22Rv1 (cell line): ENCODE measurements around the gene C6orf132.
A peak's percentile ranks its signal among the peaks of the same experiment; 100 is the strongest.

Source experiments
- H3K27ac ChIP-seq: fragments of 450-650 bp; 2 replicates; pipeline ENCODE4 v1.5.1; 2017
- CTCF ChIP-seq: fragments of 450-650 bp; IDR thresholded peaks from 2 replicates; pipeline ENCODE4 v1.5.1; 2017; ENCODE audit warnings: mild to moderate bottlenecking
- ZFX ChIP-seq: fragments of 450-650 bp; IDR thresholded peaks from 2 replicates; pipeline ENCODE4 v1.6.1; 2017; ENCODE audit warnings: antibody characterized with exemption, borderline replicate concordance

Gene C6orf132

GRCh38 chr6:42110683-42111082, 31.7 kb downstream of the C6orf132 start:
- TF ChIP-seq CTCF (no peak), ZFX (no peak)
- H3K27ac ChIP-seq = no peak overlapping the region

DNA sequence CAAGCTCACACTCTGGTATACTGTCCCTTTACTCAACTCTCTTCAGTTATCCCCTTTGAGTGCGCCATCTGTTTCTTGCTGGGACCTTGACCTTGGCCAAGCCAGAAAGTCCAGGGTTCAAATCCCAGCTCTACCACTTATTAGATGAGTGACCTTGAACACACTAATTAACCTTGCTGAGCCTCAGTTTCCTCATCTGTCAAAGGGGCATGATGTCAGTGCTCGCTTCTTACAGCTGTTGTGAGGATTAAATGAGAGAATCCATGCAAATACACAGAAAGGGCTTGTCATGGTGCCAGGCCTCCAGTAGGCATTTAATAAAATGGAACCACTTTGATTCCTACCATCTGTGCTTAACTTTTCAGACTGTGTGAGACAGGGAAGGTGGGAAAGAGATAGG, 34.3 kb downstream of the C6orf132 start:
- TF ChIP-seq ZFX (no peak), CTCF (no peak)
- no peak overlapping the region for H3K27ac ChIP-seq

DNA sequence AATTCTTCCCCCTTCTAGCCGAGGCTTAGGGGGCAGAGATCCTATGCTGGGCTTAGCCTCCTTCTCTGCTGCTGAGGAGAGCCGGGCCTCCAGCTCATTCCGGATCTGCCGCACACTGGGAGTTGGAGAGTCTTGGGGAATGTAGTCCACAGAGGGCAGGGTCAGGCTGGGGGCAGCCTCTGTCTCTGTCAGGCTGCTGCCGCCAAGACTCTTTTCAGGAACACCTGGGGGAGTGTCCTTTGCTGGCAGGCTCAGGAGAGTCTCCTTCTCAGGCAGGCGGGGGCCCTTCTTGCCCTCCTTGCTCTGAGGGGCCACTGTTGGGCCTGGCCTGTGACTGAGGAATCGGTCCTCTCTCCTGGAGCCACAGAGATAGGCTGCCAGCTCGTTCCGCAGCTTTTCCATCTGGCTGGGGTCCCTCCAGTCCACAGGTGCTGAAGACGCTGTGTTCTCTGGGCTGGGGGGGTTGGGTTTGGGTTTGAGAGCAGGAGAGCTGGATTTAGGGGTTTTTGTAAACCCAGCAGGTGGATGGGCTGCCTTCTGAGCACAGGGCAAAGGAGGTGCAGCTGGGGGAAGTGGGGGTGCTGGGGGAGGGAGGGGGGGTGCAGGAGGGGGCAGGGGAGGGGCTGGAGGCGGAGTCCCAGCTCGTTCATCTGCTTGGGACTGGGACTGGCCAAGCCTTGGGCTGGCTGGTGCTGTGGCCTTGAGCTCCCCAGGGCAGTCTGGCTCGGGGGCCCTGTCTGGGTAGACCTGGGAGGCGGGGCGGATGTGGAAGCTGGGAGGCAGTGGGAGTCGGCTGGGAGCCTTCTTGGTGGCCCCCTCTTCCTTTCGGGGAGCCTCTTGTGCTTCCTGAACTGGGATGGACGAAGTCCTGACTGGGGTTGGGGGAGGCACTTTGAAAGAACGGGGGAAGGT, 36.1 kb downstream of the C6orf132 start:
- H3K27ac ChIP-seq = no peak overlapping the region
- TF ChIP-seq CTCF (no peak), ZFX (no peak)

DNA sequence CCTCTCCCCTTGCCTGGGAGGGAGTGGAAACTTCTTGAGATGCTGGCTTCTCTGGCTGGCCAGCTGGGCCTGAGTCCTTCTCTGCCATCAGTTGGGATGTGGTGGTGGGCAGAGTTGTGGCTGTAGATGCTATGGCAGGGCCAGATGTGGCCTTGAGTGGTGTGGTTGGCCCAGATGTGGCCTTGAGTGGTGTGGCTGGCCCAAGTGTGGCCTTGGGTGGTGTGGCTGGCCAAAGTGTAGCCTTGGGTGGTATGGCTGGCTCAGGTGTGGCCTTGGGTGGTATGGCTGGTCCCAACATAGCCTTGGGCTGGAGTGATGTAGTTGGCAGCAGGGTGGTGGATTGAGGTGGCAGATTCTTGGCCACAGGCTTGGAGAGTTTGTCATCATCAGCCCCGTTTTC, 36.7 kb downstream of the C6orf132 start:
- no peak overlapping the region for H3K27ac ChIP-seq
- TF ChIP-seq ZFX (no peak), CTCF (no peak)

DNA sequence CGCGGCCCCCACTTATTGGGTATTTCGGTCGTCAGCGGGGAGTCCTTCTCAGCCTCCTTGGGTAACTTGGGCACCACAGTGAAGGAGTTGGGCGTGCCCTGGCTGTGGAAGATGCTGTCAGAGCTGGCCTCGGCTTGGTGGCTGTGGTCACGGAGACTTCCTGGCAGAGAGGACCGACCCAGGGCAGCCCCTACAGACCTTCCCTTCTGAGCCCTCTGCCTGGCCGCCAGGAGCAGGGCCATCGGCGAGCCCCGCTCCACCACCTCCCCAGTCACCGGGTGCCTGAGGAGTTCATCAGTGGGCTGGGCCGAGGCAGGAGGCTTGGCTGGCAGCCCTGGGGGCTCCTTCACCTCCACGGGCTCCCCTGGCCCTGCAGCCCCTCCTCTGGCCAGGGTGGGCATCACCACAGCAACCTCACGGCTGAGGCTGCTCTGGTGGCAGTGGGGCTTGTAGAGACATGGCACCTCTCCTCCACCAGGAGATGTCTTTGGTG, 37.2 kb downstream of the C6orf132 start:
- TF ChIP-seq CTCF (no peak), ZFX (no peak)

GRCh38 chr6:42104804-42105125, 37.7 kb downstream of the C6orf132 start:
- H3K27ac ChIP-seq = no peak overlapping the region
- TF ChIP-seq CTCF = no peak
- TF ChIP-seq ZFX = no peak

More for the DNA sequence above, 37.2 kb downstream of the C6orf132 start:
- no peak overlapping the region for H3K27ac ChIP-seq

GRCh38 chr6:42104095-42104803, 38.2 kb downstream of the C6orf132 start:
- H3K27ac ChIP-seq = no peak overlapping the region
- TF ChIP-seq CTCF (peak; percentile 55), ZFX (no peak)
